RPMI7951 (cell line): ENCODE measurements around the gene VWA8. TPM values are rescaled to one million over a fixed set of nuclear protein-coding genes. Genes with fewer than 3 reads are reported as not detected.

Experiments
- DNase-seq: peaks from one replicate; pipeline ENCODE4 v3.0.0-alpha.2; 2012; ENCODE audit warnings: low read depth
- total RNA-seq: library from RNA; depleted of rRNA; stranded (reverse); fragments of >200 nt; shearing (Covaris generic); gene quantifications from 2 replicates; pipeline ENCODE4 v1.2.3, GENCODE V29; 2014; rRNA removed

The VWA8 gene
- total RNA-seq, 1 experiment from 2014 or later = 8.5 TPM

DNA sequence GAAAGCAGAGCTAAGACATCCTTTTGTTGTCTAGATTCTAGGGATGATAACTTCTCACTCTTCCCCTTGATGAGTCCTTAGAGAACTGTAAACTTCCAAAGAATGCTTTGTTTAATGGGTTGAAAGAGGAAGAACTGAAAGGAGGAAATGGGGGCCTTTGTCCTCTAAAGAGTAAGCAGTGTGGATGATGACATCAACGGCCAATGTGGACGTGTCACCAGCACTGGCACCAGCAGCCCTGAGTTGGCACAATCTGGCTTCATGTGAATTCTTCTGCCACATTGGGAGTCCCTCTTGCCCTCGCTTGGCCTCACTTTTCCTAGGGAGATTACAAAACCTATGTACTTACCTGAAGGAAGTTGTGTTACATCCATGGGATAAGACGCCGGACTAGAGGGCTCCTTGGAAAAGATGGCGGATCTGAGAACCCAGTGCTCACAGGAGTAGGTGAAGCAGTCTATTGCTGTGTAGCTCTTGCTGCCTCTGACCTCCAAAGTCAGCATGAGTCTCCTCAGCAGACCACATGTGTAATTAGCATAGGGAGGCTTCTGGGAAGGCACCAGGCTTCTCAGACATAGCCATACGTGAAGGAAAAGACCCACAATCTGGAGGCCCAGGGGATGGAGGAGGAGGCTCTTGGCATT is 440.8 kb downstream of the VWA8 start:
- DNase-seq = peak; percentile 5

Other genes starting within 250 kb of the VWA8 start
- 3.6 and 4.4 TPM in 2 replicates for gene DGKH, start 87.5 kb upstream of the VWA8 start, total RNA-seq